IPS-18c (cell line): ENCODE measurements around the gene TNFRSF12A.
"Not testable (repeated sequence)": the region's sequence is repeated elsewhere in the genome, so short reads cannot be mapped to it uniquely, and the experiment has no call there.

Experiments
- H3K4me3 ChIP-seq: 2 replicates; pipeline ENCODE4 v1.7.0; 2013; ENCODE audit warnings: low read depth, mild to moderate bottlenecking, low read length, moderate library complexity; ENCODE audit not compliant: insufficient read depth
- H3K9me3 ChIP-seq: one replicate; pipeline ENCODE4 v1.6.1; 2013; ENCODE audit warnings: mild to moderate bottlenecking, low read length, moderate library complexity; ENCODE audit not compliant: control insufficient read depth, insufficient read depth

TNFRSF12A gene

GRCh38 chr16:3063625-3064386 lies 43.6 kb downstream of the TNFRSF12A start:
- Histone ChIP-seq H3K9me3 (no peaks in the 10 kb centered on the region), H3K4me3 (no peak overlapping the region)

DNA sequence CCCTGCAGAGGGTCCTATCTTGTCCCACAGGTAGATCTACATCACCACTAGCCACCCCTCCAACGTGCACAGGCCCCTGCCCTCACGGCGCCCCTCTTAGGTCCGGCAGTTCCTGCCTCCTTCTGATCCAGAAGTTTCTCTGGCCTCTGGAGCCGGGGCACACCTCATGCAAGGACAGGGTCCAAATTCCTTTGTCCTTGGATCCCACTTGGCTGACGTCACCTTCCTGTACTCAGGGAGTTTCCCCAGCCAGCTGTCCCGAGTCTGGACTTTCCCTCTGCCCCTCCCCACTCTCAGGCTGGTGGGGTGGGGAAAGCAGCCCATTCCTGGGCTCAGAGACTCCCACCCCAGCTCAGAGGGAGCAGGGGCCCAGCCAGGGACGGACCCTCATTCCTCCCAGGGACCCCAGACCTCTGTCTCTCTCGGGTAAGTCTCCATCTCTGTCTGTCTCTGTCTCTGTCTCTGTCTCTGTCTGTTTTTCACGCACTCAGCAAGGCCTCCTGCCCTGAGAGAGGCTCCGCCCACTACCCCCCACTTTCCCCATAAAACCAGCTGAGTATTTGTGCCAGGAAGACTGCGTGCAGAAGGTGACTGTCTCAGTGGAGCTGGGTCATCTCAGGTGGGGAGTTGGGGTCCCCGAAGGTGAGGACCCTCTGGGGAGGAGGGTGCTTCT lies 45.0 kb downstream of the TNFRSF12A start, which contains the start of gene IL32:
Gene IL32 (plus strand): TSS at position 572 of the 673 bp plus-strand sequence. CDS start 172 bp downstream, outside the sequence.
- H3K4me3 ChIP-seq: no peak within 1 kb of the TSS
- H3K9me3 ChIP-seq: no peaks in the 10 kb centered on the region

- Histone ChIP-seq H3K9me3 (no peaks in the 10 kb centered on the region), H3K4me3 (no peak overlapping the region)
These were observed 45.7 kb downstream of the TNFRSF12A start for GRCh38 chr16:3065742-3066439.

- H3K4me3 ChIP-seq: no peak overlapping the region
These were observed 46.2 kb downstream of the TNFRSF12A start for GRCh38 chr16:3066440-3066748.

GRCh38 chr16:3068487-3068886 lies 48.3 kb downstream of the TNFRSF12A start:
- Histone ChIP-seq H3K9me3 (no peaks in the 10 kb centered on the region), H3K4me3 (no peak overlapping the region)

More at GRCh38 chr16:3066440-3066748, 46.2 kb downstream of the TNFRSF12A start:
- H3K9me3 ChIP-seq: no peaks in the 10 kb centered on the region

GRCh38 chr16:3069146-3069545 lies 49.0 kb downstream of the TNFRSF12A start:
- H3K9me3 ChIP-seq, H3K4me3 ChIP-seq: not testable (repeated sequence)

GRCh38 chr16:3070608-3071111 lies 50.5 kb downstream of the TNFRSF12A start:
- Histone ChIP-seq H3K4me3 (no peak overlapping the region), H3K9me3 (no peaks in the 10 kb centered on the region)

DNA sequence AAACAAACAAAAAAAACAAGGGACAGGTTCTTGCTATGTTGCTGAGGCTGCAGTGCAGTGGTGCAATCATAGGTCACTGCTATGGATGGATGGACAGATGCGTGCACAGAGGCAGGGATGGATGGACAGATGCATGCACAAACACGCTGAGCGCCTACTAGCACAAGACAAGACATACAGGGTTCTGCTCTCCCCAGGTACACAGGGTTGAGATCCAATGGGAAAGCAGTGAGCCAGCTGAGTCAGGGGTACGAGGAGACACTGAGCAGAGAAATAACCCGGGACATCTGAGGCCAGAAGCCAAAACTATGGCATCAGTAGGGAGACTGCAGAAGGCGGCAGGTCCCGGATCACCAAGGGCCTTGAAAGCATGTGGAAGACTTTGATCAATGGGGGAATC lies 51.5 kb downstream of the TNFRSF12A start:
- Histone ChIP-seq H3K4me3 (no peak overlapping the region), H3K9me3 (no peaks in the 10 kb centered on the region)
